SK-N-SH (cell line): ENCODE data around the gene MLYCD. TPM values are rescaled to one million over a fixed set of nuclear protein-coding genes. Genes with fewer than 3 reads are reported as not detected.

Experiments used
- CTCF ChIA-PET: fragments of 300-600, 350-600 bp; formaldehyde crosslinking; extraction: SDS; loops from one replicate; lab custom pipeline; 2021; lab: Yijun Ruan, JAX
- POLR2A ChIA-PET: fragments of 350-600 bp; sonication (Branson Sonifier 250); formaldehyde crosslinking; extraction: SDS; loops from one replicate; lab custom pipeline; 2020; ENCODE audit warnings: antibody characterized with exemption, inconsistent platforms; lab: Yijun Ruan, JAX
- DNase-seq: peaks from one replicate; pipeline ENCODE4 v3.0.0; 2012
- H2AFZ ChIP-seq: fragments of 200-600 bp; sonication (generic); 2 replicates; pipeline ENCODE4 v1.8.1; 2016; ENCODE audit warnings: antibody characterized with exemption, mild to moderate bottlenecking, low read depth
- H3F3A ChIP-seq: fragments of 200-600 bp; sonication (generic); replicated peaks from 2 replicates; pipeline ENCODE3; 2016; ENCODE audit warnings: antibody characterized with exemption, mild to moderate bottlenecking; ENCODE audit not compliant: insufficient read depth
- H3K27ac ChIP-seq, 2 experiments: fragments of 200-500 bp in 1 of 2; fragments of 200-600 bp in 1 of 2; sonication (Bioruptor generic) in 1 of 2; sonication (generic), shearing (Covaris generic) in 1 of 2; 2 replicates each; pipeline versions ENCODE4 v1.5.1 to v1.6.1; 2014 to 2016; ENCODE audit warnings: low read depth in 2 of 2, inconsistent platforms in 1 of 2, low read length in 1 of 2, mild to moderate bottlenecking in 1 of 2, mixed read lengths in 1 of 2
- H3K27me3 ChIP-seq: fragments of 200-600 bp; sonication (generic), shearing (Covaris generic); 2 replicates; pipeline ENCODE4 v1.6.1; 2016; ENCODE audit warnings: mixed run types; ENCODE audit not compliant: insufficient read depth
- H3K36me3 ChIP-seq, 2 experiments: fragments of 200-500 bp in 1 of 2; fragments of 200-600 bp in 1 of 2; sonication (Bioruptor generic) in 1 of 2; sonication (generic) in 1 of 2; replicated peaks in 1 of 2; 2 replicates each; pipeline versions ENCODE3 to v1.5.1; 2014 to 2016; ENCODE audit warnings: low read length in 1 of 2, mild to moderate bottlenecking in 1 of 2; ENCODE audit not compliant: insufficient read depth in 2 of 2, control insufficient read depth in 1 of 2
- H3K4me1 ChIP-seq, 2 experiments: fragments of 200-500 bp in 1 of 2; fragments of 200-600 bp in 1 of 2; sonication (Bioruptor generic) in 1 of 2; sonication (generic), shearing (Covaris generic) in 1 of 2; 2 replicates each; pipeline versions ENCODE4 v1.5.1 to v1.6.1; 2014 to 2016; ENCODE audit warnings: low read depth in 1 of 2, low read length in 1 of 2, mixed run types in 1 of 2; ENCODE audit not compliant: insufficient read depth in 2 of 2, control insufficient read depth in 1 of 2
- H3K4me2 ChIP-seq: fragments of 200-600 bp; sonication (generic), shearing (Covaris generic); 2 replicates; pipeline ENCODE4 v1.6.1; 2017; ENCODE audit warnings: mixed run types
- H3K4me3 ChIP-seq, 2 experiments: fragments of 200-500 bp in 1 of 2; fragments of 200-600 bp in 1 of 2; sonication (Bioruptor generic) in 1 of 2; sonication (generic), shearing (Covaris generic) in 1 of 2; 2 replicates each; pipeline versions ENCODE4 v1.5.1 to v1.8.1; 2014 to 2016; ENCODE audit warnings: low read depth in 2 of 2, inconsistent platforms in 1 of 2, low read length in 1 of 2, mild to moderate bottlenecking in 1 of 2, mixed read lengths in 1 of 2, moderate library complexity in 1 of 2
- H3K79me2 ChIP-seq: fragments of 200-600 bp; sonication (generic); 2 replicates; pipeline ENCODE4 v1.8.1; 2017; ENCODE audit warnings: mild to moderate bottlenecking; ENCODE audit not compliant: insufficient read depth
- H3K9ac ChIP-seq: fragments of 200-600 bp; sonication (generic); 2 replicates; pipeline ENCODE4 v1.6.1; 2017; ENCODE audit warnings: mixed run types
- H3K9me2 ChIP-seq: fragments of 200-600 bp; sonication (generic); 2 replicates; pipeline ENCODE4 v1.6.1; 2017; ENCODE audit warnings: mixed run types
- H3K9me3 ChIP-seq: fragments of 200-600 bp; sonication (generic); 2 replicates; pipeline ENCODE4 v1.6.1; 2017; ENCODE audit warnings: mixed run types, mild to moderate bottlenecking, moderate library complexity
- H4K20me1 ChIP-seq: fragments of 200-600 bp; sonication (generic); 2 replicates; pipeline ENCODE4 v1.6.1; 2017; ENCODE audit warnings: mild to moderate bottlenecking, mixed run types; ENCODE audit not compliant: insufficient read depth
- CHD2 ChIP-seq: fragments of 150-350 bp; IDR thresholded peaks from 2 replicates; pipeline ENCODE4 v1.6.1; 2018; ENCODE audit warnings: low read length; ENCODE audit not compliant: partially characterized antibody
- CTCF ChIP-seq: fragments of 200-600 bp; sonication (generic); IDR thresholded peaks from 2 replicates; pipeline ENCODE4 v1.6.1; 2017; ENCODE audit warnings: antibody characterized with exemption, mild to moderate bottlenecking, moderate library complexity
- ELF1 ChIP-seq: IDR thresholded peaks from 2 replicates; pipeline ENCODE4 v1.4.0; 2012
- EZH2phosphoT487 ChIP-seq: fragments of 200-600 bp; sonication (generic); IDR thresholded peaks from 2 replicates; pipeline ENCODE4 v1.6.1; 2017; ENCODE audit warnings: low read depth, mixed run types, mild to moderate bottlenecking, antibody characterized with exemption, moderate library complexity, borderline replicate concordance
- FOSL2 ChIP-seq: IDR thresholded peaks from 2 replicates; pipeline ENCODE4 v1.4.0; 2012; ENCODE audit warnings: low read depth, mild to moderate bottlenecking, moderate library complexity, borderline replicate concordance
- GABPA ChIP-seq: IDR thresholded peaks from 2 replicates; pipeline ENCODE4 v1.4.0; 2012; ENCODE audit warnings: low read depth, mild to moderate bottlenecking
- GATA2 ChIP-seq: sonication (generic); formaldehyde crosslinking; IDR thresholded peaks from 2 replicates; pipeline ENCODE4 v1.5.0; 2020; ENCODE audit warnings: mild to moderate bottlenecking, missing genetic modification reagents
- MAX ChIP-seq: IDR thresholded peaks from 2 replicates; pipeline ENCODE4 v1.4.0; 2012; ENCODE audit warnings: low read depth
- MEF2A ChIP-seq: IDR thresholded peaks from 2 replicates; pipeline ENCODE4 v1.4.0; 2012; ENCODE audit warnings: low read depth, borderline replicate concordance
- MXI1 ChIP-seq: IDR thresholded peaks from 2 replicates; pipeline ENCODE4 v1.6.1; 2012; ENCODE audit warnings: mild to moderate bottlenecking, low read depth, low read length, improper control_type of control experiment
- NFIC ChIP-seq: IDR thresholded peaks from 2 replicates; pipeline ENCODE4 v1.4.0; 2012; ENCODE audit warnings: borderline replicate concordance
- POLR2AphosphoS5 ChIP-seq: IDR thresholded peaks from 2 replicates; pipeline ENCODE4 v1.6.1; 2012; ENCODE audit warnings: low read depth, low read length
- REST ChIP-seq: IDR thresholded peaks from 2 replicates; pipeline ENCODE4 v1.6.1; 2012; ENCODE audit warnings: mild to moderate bottlenecking, low read depth, low read length, moderate library complexity
- RFX5 ChIP-seq: IDR thresholded peaks from 2 replicates; pipeline ENCODE4 v1.6.1; 2012; ENCODE audit warnings: mild to moderate bottlenecking, improper control_type of control experiment, low read length
- WGBS: methylation state at CpG from one replicate; pipeline ENCODE4 v1.1.6; 2017; ENCODE audit warnings: low lambda C conversion rate; 5-methylcytosine and 5-hydroxymethylcytosine counted together
- polyA plus RNA-seq, 3 experiments: library from polyadenylated mRNA; depleted of rRNA; stranded (reverse); fragments of >200 nt; gene quantifications; 2 replicates each; pipeline ENCODE4 v1.2.3, GENCODE V29; 2012

Gene MLYCD
- polyA plus RNA-seq (2012; rRNA removed) = 2.4 and 2.7 TPM in 2 replicates
- 1.3 and 1.6 TPM in 2 replicates for polyA plus RNA-seq (2012; cell fraction: cytosol; rRNA removed)
- 8.0 and 8.5 TPM in 2 replicates for polyA plus RNA-seq (2012; cell fraction: nucleus; rRNA removed)

GRCh38 chr16:83898463-83899271 lies at the start of gene MLYCD:
TSS of gene MLYCD (plus strand) at chr16:83899115. CDS start at chr16:83899145, 30 bp downstream.
- Histone ChIP-seq H3K9ac (peak within 1 kb of the TSS; percentile 38; the same call in 1 of the 2 replicates), H3K9me2 (no peaks in the 10 kb centered on the region)
- TF ChIP-seq POLR2AphosphoS5 (peak; percentile 42; the same call in 1 of the 2 replicates), MEF2A (no peak), GABPA (peak; percentile 68), CHD2 (no peak), MAX (peak; percentile 42; the same call in 1 of the 2 replicates), NFIC (peak; percentile 30; the same call in 1 of the 2 replicates), MXI1 (peak; percentile 38), ELF1 (peak; percentile 77)
- TF ChIP-seq, all 33 proteins: peak for 6
- no peaks in the 10 kb centered on the region for H3K9me3 ChIP-seq
- DNase-seq = peak; percentile 98
- no peaks in the 10 kb centered on the region for H4K20me1 ChIP-seq
- H3K27me3 ChIP-seq = no peaks in the 10 kb centered on the region
- H3F3A ChIP-seq = no peaks in the 10 kb centered on the region
- peaks cover 23% of the 10 kb centered on the region for H3K79me2 ChIP-seq
- peak within 1 kb of the TSS; percentile 28 to 61; a peak in 3 of 4 replicates for H3K27ac ChIP-seq
- ChIA-PET POLR2A (no interaction called here), CTCF (interaction anchor here (1.7 to 3.9 kb wide), 3 partner anchors 12 to 288 kb away, joined by 4 to 13 read pairs (median 5); partner anchors contain the start of gene TAF1C)
- H3K4me3 ChIP-seq = peak within 1 kb of the TSS; percentile 69 to 81
- H3K36me3 ChIP-seq = no peaks in the 10 kb centered on the region
- peaks cover 0 to 9% of the 10 kb centered on the region in 2 experiments; a peak in 2 of 4 replicates for H3K4me1 ChIP-seq
- H3K4me2 ChIP-seq = peak within 1 kb of the TSS; percentile 93
- peak within 1 kb of the TSS; percentile 96 for H2AFZ ChIP-seq
- 14% methylated on average over 26 of the region's 69 CpGs for WGBS

GRCh38 chr16:83849421-83849820 lies 49.5 kb upstream of the MLYCD start:
- H3K36me3 ChIP-seq = no peaks in the 10 kb centered on the region

GRCh38 chr16:83850947-83851346 lies 48.0 kb upstream of the MLYCD start:
- H3K36me3 ChIP-seq = no peaks in the 10 kb centered on the region
- no peaks in the 10 kb centered on the region for H3K79me2 ChIP-seq
- no peaks in the 10 kb centered on the region for H3K9me2 ChIP-seq
- no peak overlapping the region for H3K4me3 ChIP-seq
- 57% methylated on average over 5 of the region's 5 CpGs for WGBS
- no peaks in the 10 kb centered on the region for H3K9me3 ChIP-seq
- H2AFZ ChIP-seq = no peak overlapping the region
- no peaks in the 10 kb centered on the region; the same call in 1 of the 2 replicates for H3K27me3 ChIP-seq
- POLR2A ChIA-PET = no interaction called here
- no peak for DNase-seq
- no peak overlapping the region for H3K4me2 ChIP-seq
- H3K27ac ChIP-seq = no peak overlapping the region
- CTCF ChIA-PET = interaction anchor here (0.9 kb wide), 1 partner anchor 35 kb away, joined by 4 read pairs; no protein-coding TSS in a partner anchor
- no peaks in the 10 kb centered on the region; a peak in 2 of 4 replicates for H3K4me1 ChIP-seq
- no peaks in the 10 kb centered on the region for H3F3A ChIP-seq
- no peaks in the 10 kb centered on the region for H4K20me1 ChIP-seq
- no peak overlapping the region for H3K9ac ChIP-seq
- TF ChIP-seq REST = no peak
- TF ChIP-seq EZH2phosphoT487 = no peak
- no peak for TF ChIP-seq CTCF
- TF ChIP-seq MEF2A = no peak
- TF ChIP-seq GATA2 (CRISPR knock-in tag) = no peak

More at GRCh38 chr16:83849421-83849820, 49.5 kb upstream of the MLYCD start:
- no peak overlapping the region for H3K9ac ChIP-seq
- H3K4me1 ChIP-seq = no peaks in the 10 kb centered on the region; a peak in 2 of 4 replicates
- H3K9me3 ChIP-seq = no peaks in the 10 kb centered on the region
- no peak overlapping the region for H3K4me3 ChIP-seq
- H3K79me2 ChIP-seq = no peaks in the 10 kb centered on the region
- H3K4me2 ChIP-seq = no peak overlapping the region
- POLR2A ChIA-PET = no interaction called here
- H4K20me1 ChIP-seq = no peaks in the 10 kb centered on the region
- H3K27me3 ChIP-seq = no peaks in the 10 kb centered on the region; the same call in 1 of the 2 replicates
- H3K9me2 ChIP-seq = no peaks in the 10 kb centered on the region
- no peak overlapping the region for H2AFZ ChIP-seq
- DNase-seq = no peak
- CTCF ChIA-PET = interaction anchor here (1.1 kb wide), 1 partner anchor 23 kb away, joined by 4 read pairs; no protein-coding TSS in a partner anchor
- TF ChIP-seq RFX5 (no peak), MXI1 (no peak), FOSL2 (no peak), CHD2 (no peak)
- no peak overlapping the region for H3K27ac ChIP-seq
- H3F3A ChIP-seq = no peaks in the 10 kb centered on the region
- WGBS = 60% methylated on average over 6 of the region's 6 CpGs
